Lung (tissue), 12 donors: ENCODE measurements around the gene ADARB1. TPM values are rescaled to one million over a fixed set of nuclear protein-coding genes. Genes with fewer than 3 reads are reported as not detected.

Experiments
- ATAC-seq: fragments of 200-7000 bp; cut with Tn5 transposase; one replicate; pipeline ENCODE4 v1.9.1; 2020; ENCODE audit warnings: moderate number of reproducible peaks; ENCODE audit not compliant: insufficient read depth, low FRiP score
- DNase-seq, 3 donors: peaks; one replicate each; pipeline ENCODE4 v3.0.0-alpha.2; 2013 to 2017
- H3K27ac ChIP-seq, 2 donors: one replicate each; pipeline ENCODE4 v1.5.1; 2013; ENCODE audit warnings: mild to moderate bottlenecking in 2 of 2, moderate library complexity in 2 of 2, control low read depth in 1 of 2, inconsistent platforms in 1 of 2, low read depth in 1 of 2, low read length in 1 of 2
- H3K27me3 ChIP-seq, 3 donors: one replicate each; pipeline ENCODE4 v1.5.1; 2013; ENCODE audit warnings: low read length in 2 of 3; ENCODE audit not compliant: control insufficient read depth in 3 of 3, insufficient read depth in 3 of 3
- H3K36me3 ChIP-seq, 4 donors: one replicate each; pipeline ENCODE4 v1.5.1; 2013; ENCODE audit warnings: low read length in 4 of 4, mild to moderate bottlenecking in 1 of 4, moderate library complexity in 1 of 4; ENCODE audit not compliant: control insufficient read depth in 4 of 4, insufficient read depth in 4 of 4
- H3K4me1 ChIP-seq, 5 donors: one replicate each; pipeline ENCODE4 v1.5.1; 2013; ENCODE audit warnings: low read length in 5 of 5, mild to moderate bottlenecking in 2 of 5, moderate library complexity in 1 of 5; ENCODE audit not compliant: control insufficient read depth in 5 of 5, insufficient read depth in 5 of 5
- H3K4me3 ChIP-seq: one replicate; pipeline ENCODE4 v1.5.1; 2013; ENCODE audit warnings: mild to moderate bottlenecking, control low read depth, moderate library complexity
- H3K9ac ChIP-seq, 2 donors: one replicate each; pipeline ENCODE4 v1.5.1; 2013; ENCODE audit warnings: low read length in 2 of 2, control low read depth in 1 of 2; ENCODE audit not compliant: insufficient read depth in 1 of 2
- H3K9me3 ChIP-seq, 4 donors: one replicate each; pipeline ENCODE4 v1.5.1; 2013; ENCODE audit warnings: low read length in 3 of 4, mild to moderate bottlenecking in 1 of 4, moderate library complexity in 1 of 4; ENCODE audit not compliant: control insufficient read depth in 4 of 4, insufficient read depth in 3 of 4
- WGBS, 2 donors: extraction: QIAGEN DNeasy Blood & Tissue Kit; methylation state at CpG; one replicate each; pipeline ENCODE4 v1.1.7; 2013; 5-methylcytosine and 5-hydroxymethylcytosine counted together
- polyA plus RNA-seq, 2 donors: library from polyadenylated mRNA; stranded (reverse); fragments of 200-250 nt; gene quantifications; one replicate each; pipeline ENCODE4 v1.2.1, GENCODE V29; 2013
- total RNA-seq, 2 donors: library from RNA; depleted of rRNA in 1 of 2; stranded (reverse); fragments of >200 nt in 1 of 2; gene quantifications; one replicate each; pipeline ENCODE4 v1.2.1, GENCODE V29; 2014 to 2021
- TF ChIP-seq, protein P1 (sequence below): IDR thresholded peaks from 2 replicates; pipeline ENCODE4 v1.5.1; 2012; ENCODE audit warnings: mild to moderate bottlenecking; ENCODE audit errors: control extremely low read depth, extremely low read depth
- donor health status: control.
- donor health status: control.
- donor health status: Bipolar disorder and iron deficiency.
- donor health status: healthy.
- donor health status: DM: yes; HTN: yes; CAD: no.

The ADARB1 gene
- total and polyA plus RNA-seq, 4 donors, result 13.4 to 47.7 (median 32.6) TPM

DNA sequence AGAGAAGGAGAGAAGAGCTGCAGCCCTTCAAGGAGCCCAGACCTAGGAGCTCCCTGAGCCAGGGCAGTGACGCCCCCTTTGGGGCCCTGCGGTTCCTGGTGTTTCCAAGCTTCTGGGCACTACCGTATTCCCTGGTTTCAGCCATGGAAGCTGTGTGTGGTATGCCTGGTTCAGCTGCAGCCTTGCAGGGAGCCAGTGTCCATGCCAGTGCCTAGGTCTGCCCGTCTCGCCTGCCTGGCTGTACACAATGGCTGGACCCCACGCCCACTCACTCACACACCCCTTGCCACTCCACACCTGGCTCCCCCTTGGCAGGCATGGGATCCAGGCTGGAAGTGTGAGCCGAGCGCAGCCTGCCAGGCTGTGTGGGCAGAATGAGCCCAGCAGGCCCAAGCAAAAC lies 87.7 kb downstream of the ADARB1 start:
- Histone ChIP-seq H3K27me3 (no peaks in the 10 kb centered on the region), H3K9ac (no peak overlapping the region), H3K36me3 (peaks cover 0 to 4% (median 1%) of the 10 kb centered on the region in 4 donors), H3K4me1 (peaks cover 0 to 5% (median 0%) of the 10 kb centered on the region in 5 donors), H3K4me3 (no peak overlapping the region), H3K27ac (no peak overlapping the region), H3K9me3 (no peaks in the 10 kb centered on the region)
- ATAC-seq, result no peak
- DNase-seq, result no peak
- TF ChIP-seq, protein P1, sequence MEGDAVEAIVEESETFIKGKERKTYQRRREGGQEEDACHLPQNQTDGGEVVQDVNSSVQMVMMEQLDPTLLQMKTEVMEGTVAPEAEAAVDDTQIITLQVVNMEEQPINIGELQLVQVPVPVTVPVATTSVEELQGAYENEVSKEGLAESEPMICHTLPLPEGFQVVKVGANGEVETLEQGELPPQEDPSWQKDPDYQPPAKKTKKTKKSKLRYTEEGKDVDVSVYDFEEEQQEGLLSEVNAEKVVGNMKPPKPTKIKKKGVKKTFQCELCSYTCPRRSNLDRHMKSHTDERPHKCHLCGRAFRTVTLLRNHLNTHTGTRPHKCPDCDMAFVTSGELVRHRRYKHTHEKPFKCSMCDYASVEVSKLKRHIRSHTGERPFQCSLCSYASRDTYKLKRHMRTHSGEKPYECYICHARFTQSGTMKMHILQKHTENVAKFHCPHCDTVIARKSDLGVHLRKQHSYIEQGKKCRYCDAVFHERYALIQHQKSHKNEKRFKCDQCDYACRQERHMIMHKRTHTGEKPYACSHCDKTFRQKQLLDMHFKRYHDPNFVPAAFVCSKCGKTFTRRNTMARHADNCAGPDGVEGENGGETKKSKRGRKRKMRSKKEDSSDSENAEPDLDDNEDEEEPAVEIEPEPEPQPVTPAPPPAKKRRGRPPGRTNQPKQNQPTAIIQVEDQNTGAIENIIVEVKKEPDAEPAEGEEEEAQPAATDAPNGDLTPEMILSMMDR, result no peak
- WGBS, 2 donors, result 73 to 93% methylated on average over 8 of the region's 8 CpGs

DNA sequence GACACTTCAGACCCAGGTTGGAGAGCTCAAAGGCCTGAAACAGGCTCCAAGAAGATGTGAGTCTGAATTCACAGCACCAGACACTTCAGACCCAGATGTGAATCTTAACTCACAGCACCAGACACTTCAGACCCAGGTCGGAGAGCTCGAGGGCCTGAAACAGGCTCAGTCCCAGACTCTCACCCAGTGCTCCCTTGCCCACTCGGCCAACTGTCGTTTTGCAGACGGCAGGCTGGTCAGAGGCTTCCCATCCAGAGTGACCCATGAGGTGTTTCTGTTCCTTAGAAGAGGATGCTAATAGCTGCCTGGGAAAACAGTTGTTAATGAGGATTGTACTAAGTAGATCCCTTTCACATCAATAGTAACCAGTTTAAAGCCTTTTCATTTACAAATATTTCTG lies 88.4 kb downstream of the ADARB1 start:
- TF ChIP-seq, protein P1, result no peak
- no peak overlapping the region for H3K4me3 ChIP-seq
- DNase-seq, result no peak
- H3K27me3 ChIP-seq, result no peaks in the 10 kb centered on the region
- no peaks in the 10 kb centered on the region for H3K9me3 ChIP-seq
- H3K27ac ChIP-seq, result no peak overlapping the region
- no peak overlapping the region for H3K9ac ChIP-seq
- no peak for ATAC-seq
- H3K4me1 ChIP-seq, result peaks cover 0 to 5% (median 0%) of the 10 kb centered on the region in 5 donors
- 81 to 88% methylated on average over 5 of the region's 5 CpGs for WGBS, 2 donors
- peaks cover 0 to 4% (median 0%) of the 10 kb centered on the region in 4 donors for H3K36me3 ChIP-seq

DNA sequence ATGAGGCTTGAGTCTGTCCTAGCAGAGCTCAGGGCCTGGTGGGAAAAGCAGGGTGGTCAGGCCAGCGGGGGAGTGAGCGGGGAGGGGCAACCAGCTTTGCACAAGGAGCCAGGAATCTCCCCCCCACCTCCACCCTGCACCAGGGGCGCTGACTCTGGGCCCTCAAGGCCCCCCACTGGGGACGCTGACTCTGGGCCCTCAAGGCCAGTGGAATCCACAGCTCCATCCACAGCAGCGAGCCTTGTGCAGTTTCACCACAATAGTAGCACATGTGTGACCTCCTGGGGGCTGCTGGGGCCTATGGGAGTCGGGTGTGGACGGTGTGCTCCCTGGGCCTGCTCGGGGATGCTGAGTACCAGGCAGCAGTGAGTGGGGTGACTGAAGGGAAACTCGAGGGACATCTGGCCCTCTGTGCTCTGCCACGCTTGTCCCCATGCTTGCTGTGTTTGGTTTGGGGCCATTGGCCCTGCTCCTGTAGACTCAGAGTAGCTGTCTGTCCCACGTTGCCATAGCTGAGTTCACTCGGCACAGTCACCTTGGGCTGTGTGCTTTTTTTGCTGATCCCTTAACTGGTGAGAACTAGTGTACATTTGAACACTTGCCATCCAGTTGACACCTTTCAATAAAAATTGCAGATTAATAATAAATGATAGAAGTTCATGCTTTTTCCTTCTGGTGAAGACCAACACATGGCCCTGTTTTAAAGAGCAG lies 89.2 kb downstream of the ADARB1 start:
- no peaks in the 10 kb centered on the region for H3K9me3 ChIP-seq
- no peak for ATAC-seq
- H3K27me3 ChIP-seq, result no peaks in the 10 kb centered on the region
- 82 to 91% methylated on average over 12 of the region's 12 CpGs for WGBS, 2 donors
- no peak for DNase-seq
- H3K36me3 ChIP-seq, result peaks cover 0 to 4% (median 0%) of the 10 kb centered on the region in 4 donors
- no peak overlapping the region for H3K9ac ChIP-seq
- no peak overlapping the region for H3K27ac ChIP-seq
- no peak overlapping the region for H3K4me3 ChIP-seq
- TF ChIP-seq, protein P1, result no peak
- H3K4me1 ChIP-seq, result peaks cover 0 to 5% (median 0%) of the 10 kb centered on the region in 5 donors

DNA sequence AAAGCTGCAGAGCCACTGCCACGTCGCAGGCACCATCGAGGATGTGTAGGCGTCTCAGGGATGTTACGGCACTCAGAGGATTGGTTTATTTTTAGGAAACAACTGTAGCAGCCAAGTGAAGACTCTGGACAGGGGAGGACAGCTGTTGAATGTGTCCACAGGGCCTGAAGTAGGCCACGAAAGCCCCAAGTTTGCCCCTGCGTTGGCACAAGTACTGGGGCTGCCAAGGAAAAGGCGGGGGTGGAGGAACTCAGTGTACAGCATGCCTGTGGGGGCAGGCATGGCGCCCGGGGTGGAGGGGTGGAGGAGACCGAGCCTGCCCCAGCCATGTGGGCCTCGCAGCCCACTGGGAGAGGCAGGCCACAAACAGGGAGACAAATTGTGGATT lies 89.7 kb downstream of the ADARB1 start:
- no peak overlapping the region for H3K27ac ChIP-seq
- peaks cover 0 to 8% (median 0%) of the 10 kb centered on the region in 5 donors for H3K4me1 ChIP-seq
- no peak overlapping the region for H3K9ac ChIP-seq
- H3K36me3 ChIP-seq, result peaks cover 0 to 4% (median 0%) of the 10 kb centered on the region in 4 donors
- DNase-seq, result no peak
- TF ChIP-seq, protein P1, result no peak
- no peak overlapping the region for H3K4me3 ChIP-seq
- no peaks in the 10 kb centered on the region for H3K9me3 ChIP-seq
- ATAC-seq, result no peak
- no peaks in the 10 kb centered on the region for H3K27me3 ChIP-seq
- WGBS, 2 donors, result 73 to 81% methylated on average over 12 of the region's 12 CpGs
